ENCODE measurements around the gene UBFD1. TPM values are rescaled to one million over a fixed set of nuclear protein-coding genes. Genes with fewer than 3 reads are reported as not detected.
"Not testable (repeated sequence)": the region's sequence is repeated elsewhere in the genome, so short reads cannot be mapped to it uniquely, and the experiment has no call there.

Gene UBFD1
- total RNA-seq = 10 to 100 TPM; 43.7 to 72.5 (median 60.3) TPM

DNA sequence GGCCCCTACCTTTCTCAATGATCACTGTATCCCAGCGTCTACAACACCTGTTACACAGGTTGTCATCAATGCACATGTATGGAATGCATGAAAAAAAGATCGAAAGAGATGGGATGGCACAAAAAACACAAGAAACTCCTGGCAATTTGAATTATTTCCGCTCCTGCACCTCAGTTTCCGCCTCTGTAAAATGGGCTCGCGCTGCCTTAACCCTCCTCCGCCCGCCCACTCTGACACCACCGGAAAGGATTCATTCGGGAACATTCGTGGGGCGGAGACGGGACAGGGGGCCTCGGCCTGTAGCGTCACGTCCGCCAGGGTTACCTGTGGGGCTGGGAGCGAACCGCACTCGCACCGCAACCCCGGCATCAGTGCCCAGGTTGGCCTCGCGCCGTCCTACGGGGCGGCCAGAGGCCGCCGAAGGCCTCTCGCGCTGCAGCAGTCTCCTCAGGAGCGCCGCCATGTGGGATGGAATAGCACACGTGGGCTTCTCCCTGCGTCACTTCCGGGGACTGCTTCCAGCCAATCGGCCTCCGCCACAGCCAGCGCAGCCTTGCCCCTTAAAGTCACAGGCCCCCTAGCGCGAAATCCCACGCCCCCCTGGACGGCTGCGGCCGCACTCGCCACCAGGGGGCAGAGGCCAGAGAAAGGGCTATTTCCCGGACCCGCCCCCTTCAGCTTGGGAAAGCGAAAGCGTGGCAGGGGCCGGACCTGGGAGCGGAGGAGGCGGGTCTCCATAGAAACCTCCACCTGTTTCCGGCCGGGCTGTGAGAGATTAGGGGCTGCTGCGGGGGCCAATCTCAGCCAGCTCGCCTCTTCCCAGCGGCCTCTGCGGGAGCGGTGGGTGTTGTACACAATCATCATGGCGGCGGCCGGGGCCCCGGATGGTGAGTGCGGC lies at the start of gene UBFD1, which contains the start of gene EARS2:
UBFD1 (plus strand) TSS at position 847 of the 898 bp plus-strand sequence; CDS start at position 863, 16 bp downstream.
EARS2 (minus strand) TSS at position 470 of the 898 bp plus-strand sequence; CDS start at position 463, 7 bp downstream.
- ATAC-seq (replicated peaks in 6 of 8) = peak; percentile 91 to 96 (median 94)
- in situ Hi-C loops (cut with MboI; ENCODE audit: low pct_unique_long_range_greater_than_20kb in 2 of 9, low sequenced_read_pairs in 9 of 9, unreplicated experiment in 9 of 9) = no loop called here

GRCh38 chr16:23508589-23509440 lies 48.7 kb upstream of the UBFD1 start:
- H3K4me3 ChIP-seq = peak overlapping the region; percentile 62 to 86 (median 82)
- H3K27ac ChIP-seq = peak overlapping the region; percentile 18 to 91
- peak in 3 of 8 experiments; percentile 11 to 30 (median 17) for ATAC-seq (replicated peaks in 6 of 8)
- peaks cover 28 to 32% of the 10 kb centered on the region in 2 donors for H3K4me1 ChIP-seq (replicated peaks in 1 of 2)
- 2 to 60% (median 18%) methylated on average over 4 to 19 of the region's 28 CpGs; no CpG with 5 or more reads in 2 of the 10 experiments for WGBS, 10 experiments
- in situ Hi-C loops (cut with MboI; ENCODE audit: low pct_unique_long_range_greater_than_20kb in 2 of 9, low sequenced_read_pairs in 9 of 9, unreplicated experiment in 9 of 9) = no loop called here

More for the DNA sequence above, at the start of gene UBFD1, which contains the start of gene EARS2:
- H3K27ac ChIP-seq = peak within 1 kb of the TSS; percentile 95 to 97
- 0 to 41% (median 1%) methylated on average over 1 to 16 of the region's 65 CpGs; no CpG with 5 or more reads in 2 of the 10 experiments for WGBS, 10 experiments
- H3K4me3 ChIP-seq = peak within 1 kb of the TSS; percentile 70 to 93 (median 81)
- peaks cover 12 to 14% of the 10 kb centered on the region in 2 donors for H3K4me1 ChIP-seq (replicated peaks in 1 of 2)

DNA sequence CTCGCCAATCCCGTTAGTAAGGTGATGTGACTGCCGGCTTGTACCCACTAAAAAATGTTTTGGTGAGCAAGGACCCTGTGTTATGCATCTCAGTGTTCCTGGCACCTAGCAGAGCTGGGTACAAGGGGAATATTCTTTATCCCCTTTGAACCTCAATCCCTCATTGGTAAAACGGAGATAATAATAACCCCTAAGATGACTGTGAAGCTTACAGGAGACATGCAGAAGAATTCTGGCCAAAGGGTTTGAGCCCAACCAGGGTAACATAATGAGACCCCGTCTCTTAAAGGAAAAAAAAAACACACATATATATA lies 48.1 kb upstream of the UBFD1 start:
- Histone ChIP-seq H3K4me1 (replicated peaks in 1 of 2) (peaks cover 22 to 26% of the 10 kb centered on the region in 2 donors), H3K4me3 (peak overlapping the region; percentile 62 to 86 (median 82)), H3K27ac (peak overlapping the region in 1 of 2 donors; percentile 91)
- ATAC-seq (replicated peaks in 6 of 8) = peak in 1 of 8 experiments; percentile 1
- 0% methylated on average over 1 to 3 of the region's 5 CpGs; no CpG with 5 or more reads in 4 of the 10 experiments for WGBS, 10 experiments
- in situ Hi-C loops (cut with MboI; ENCODE audit: low pct_unique_long_range_greater_than_20kb in 2 of 9, low sequenced_read_pairs in 9 of 9, unreplicated experiment in 9 of 9) = no loop called here

DNA sequence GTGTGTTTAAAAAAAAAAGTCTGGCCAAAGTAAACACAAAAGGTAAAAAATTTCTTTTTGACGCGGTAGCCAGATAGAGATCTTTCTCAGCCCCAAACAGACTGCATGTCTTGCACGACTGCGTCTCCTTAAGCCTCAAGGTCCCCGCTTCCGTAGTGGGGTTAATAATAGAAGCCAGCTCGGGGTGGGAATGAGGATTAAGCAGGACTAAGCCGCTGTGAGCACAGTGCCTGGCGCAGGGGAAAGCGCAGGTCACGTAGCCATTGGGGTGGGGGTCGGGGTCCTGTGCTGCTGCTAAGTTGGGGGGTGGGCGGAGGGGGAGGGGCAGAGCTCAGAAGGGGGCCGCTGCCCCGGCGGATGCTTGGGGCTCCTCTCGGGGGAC lies 47.8 kb upstream of the UBFD1 start:
- peak overlapping the region; percentile 62 to 86 (median 82) for H3K4me3 ChIP-seq
- peak overlapping the region; percentile 83 to 91 for H3K27ac ChIP-seq
- peak in 6 of 8 experiments; percentile 18 to 66 (median 46) for ATAC-seq (replicated peaks in 6 of 8)
- WGBS, 10 experiments = 0 to 3% methylated on average over 2 to 5 of the region's 17 CpGs; no CpG with 5 or more reads in 8 of the 10 experiments
- peaks cover 19 to 22% of the 10 kb centered on the region in 2 donors for H3K4me1 ChIP-seq (replicated peaks in 1 of 2)
- in situ Hi-C loops (cut with MboI; ENCODE audit: low pct_unique_long_range_greater_than_20kb in 2 of 9, low sequenced_read_pairs in 9 of 9, unreplicated experiment in 9 of 9) = no loop called here

GRCh38 chr16:23510164-23510914 lies 47.2 kb upstream of the UBFD1 start, which contains the start of gene GGA2:
GGA2 (minus strand) TSS chr16:23510494; CDS start chr16:23510411, 83 bp downstream.
- peaks cover 13 to 17% of the 10 kb centered on the region in 2 donors for H3K4me1 ChIP-seq (replicated peaks in 1 of 2)
- H3K4me3 ChIP-seq = peak within 1 kb of the TSS; percentile 62 to 86 (median 82)
- in situ Hi-C loops (cut with MboI; ENCODE audit: low pct_unique_long_range_greater_than_20kb in 2 of 9, low sequenced_read_pairs in 9 of 9, unreplicated experiment in 9 of 9) = no loop called here
- 3 to 20% (median 11%) methylated on average over 4 to 18 of the region's 71 CpGs; no CpG with 5 or more reads in 7 of the 10 experiments for WGBS, 10 experiments
- ATAC-seq (replicated peaks in 6 of 8) = peak; percentile 82 to 94 (median 91)
- H3K27ac ChIP-seq = peak within 1 kb of the TSS; percentile 83 to 91

GRCh38 chr16:23510915-23511270 lies 46.6 kb upstream of the UBFD1 start:
- in situ Hi-C loops (cut with MboI; ENCODE audit: low pct_unique_long_range_greater_than_20kb in 2 of 9, low sequenced_read_pairs in 9 of 9, unreplicated experiment in 9 of 9); ATAC-seq (replicated peaks in 6 of 8); H3K27ac ChIP-seq: not testable (repeated sequence)
- peak overlapping the region; percentile 62 to 86 (median 82) for H3K4me3 ChIP-seq
- 80 to 100% (median 88%) methylated on average over 1 to 7 of the region's 10 CpGs; no CpG with 5 or more reads in 4 of the 10 experiments for WGBS, 10 experiments
- H3K4me1 ChIP-seq (replicated peaks in 1 of 2) = peaks cover 7 to 12% of the 10 kb centered on the region in 2 donors

GRCh38 chr16:23511731-23512130 lies 45.8 kb upstream of the UBFD1 start:
- Histone ChIP-seq H3K4me1 (replicated peaks in 1 of 2) (peaks cover 4 to 6% of the 10 kb centered on the region in 2 donors), H3K4me3 (no peak overlapping the region), H3K27ac (no peak overlapping the region)
- ATAC-seq (replicated peaks in 6 of 8) = no peak
- in situ Hi-C loops (cut with MboI; ENCODE audit: low pct_unique_long_range_greater_than_20kb in 2 of 9, low sequenced_read_pairs in 9 of 9, unreplicated experiment in 9 of 9) = no loop called here
- WGBS, 10 experiments = 79 to 100% (median 90%) methylated on average over 5 to 7 of the region's 7 CpGs; no CpG with 5 or more reads in 1 of the 10 experiments

- Histone ChIP-seq H3K4me3 (no peak overlapping the region), H3K27ac (no peak overlapping the region), H3K4me1 (replicated peaks in 1 of 2) (peaks cover 4 to 6% of the 10 kb centered on the region in 2 donors)
- whole genome bisulfite sequencing, 10 experiments = 95 to 100% (median 100%) methylated on average over 1 to 3 of the region's 4 CpGs; no CpG with 5 or more reads in 1 of the 10 experiments
- no peak for ATAC-seq (replicated peaks in 6 of 8)
- in situ Hi-C loops (cut with MboI; ENCODE audit: low pct_unique_long_range_greater_than_20kb in 2 of 9, low sequenced_read_pairs in 9 of 9, unreplicated experiment in 9 of 9) = no loop called here
Measured at GRCh38 chr16:23512168-23512695, 45.3 kb upstream of the UBFD1 start.

DNA sequence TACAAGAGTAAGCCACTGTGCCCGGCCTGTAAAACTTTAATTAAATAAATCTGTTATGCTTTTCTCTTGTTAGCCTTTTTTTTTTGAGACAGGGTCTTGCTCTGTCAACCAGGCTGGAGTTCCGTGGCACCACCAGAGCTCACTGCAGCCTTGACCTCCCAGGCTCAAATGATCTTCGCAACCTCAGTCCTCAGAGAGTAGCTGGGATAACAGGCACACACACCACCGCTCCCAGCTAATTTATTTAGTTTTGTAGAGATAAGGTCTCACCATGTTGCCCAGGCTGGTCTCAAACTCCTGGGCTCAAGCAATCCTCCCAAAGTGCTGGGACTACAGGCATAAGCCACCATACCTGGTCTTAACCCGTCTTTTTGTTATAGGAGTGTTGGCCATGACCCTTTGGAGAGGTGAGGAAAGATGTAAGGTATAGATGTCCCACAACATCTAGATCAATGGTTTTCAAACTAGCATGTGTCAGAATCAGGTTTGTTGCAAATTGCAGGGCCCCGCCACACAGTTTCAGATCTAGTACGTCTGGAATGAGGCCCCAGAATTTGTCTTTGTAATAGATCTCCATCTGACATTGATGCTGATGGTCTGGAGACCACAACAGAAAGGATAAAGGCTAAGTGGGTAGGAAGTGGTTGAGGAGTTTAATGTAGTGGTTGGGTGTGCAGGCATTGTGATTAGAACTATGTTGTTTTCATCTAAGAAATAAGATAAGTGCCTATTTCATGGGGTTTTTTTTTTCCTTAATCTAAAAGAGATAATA lies 43.0 kb upstream of the UBFD1 start:
- Histone ChIP-seq H3K27ac (no peak overlapping the region), H3K4me3 (no peak overlapping the region), H3K4me1 (replicated peaks in 1 of 2) (no peaks in the 10 kb centered on the region)
- no peak for ATAC-seq (replicated peaks in 6 of 8)
- in situ Hi-C loops (cut with MboI; ENCODE audit: low pct_unique_long_range_greater_than_20kb in 2 of 9, low sequenced_read_pairs in 9 of 9, unreplicated experiment in 9 of 9) = no loop called here
- 51 to 100% (median 92%) methylated on average over 1 to 6 of the region's 7 CpGs; no CpG with 5 or more reads in 2 of the 10 experiments for WGBS, 10 experiments

GRCh38 chr16:23515881-23516280 lies 41.6 kb upstream of the UBFD1 start:
- 80 to 100% (median 97%) methylated on average over 1 to 5 of the region's 5 CpGs; no CpG with 5 or more reads in 4 of the 10 experiments for whole genome bisulfite sequencing, 10 experiments
- Histone ChIP-seq H3K4me3 (no peak overlapping the region), H3K27ac (no peak overlapping the region), H3K4me1 (replicated peaks in 1 of 2) (no peaks in the 10 kb centered on the region)
- in situ Hi-C loops (cut with MboI; ENCODE audit: low pct_unique_long_range_greater_than_20kb in 2 of 9, low sequenced_read_pairs in 9 of 9, unreplicated experiment in 9 of 9) = no loop called here
- ATAC-seq (replicated peaks in 6 of 8) = no peak

DNA sequence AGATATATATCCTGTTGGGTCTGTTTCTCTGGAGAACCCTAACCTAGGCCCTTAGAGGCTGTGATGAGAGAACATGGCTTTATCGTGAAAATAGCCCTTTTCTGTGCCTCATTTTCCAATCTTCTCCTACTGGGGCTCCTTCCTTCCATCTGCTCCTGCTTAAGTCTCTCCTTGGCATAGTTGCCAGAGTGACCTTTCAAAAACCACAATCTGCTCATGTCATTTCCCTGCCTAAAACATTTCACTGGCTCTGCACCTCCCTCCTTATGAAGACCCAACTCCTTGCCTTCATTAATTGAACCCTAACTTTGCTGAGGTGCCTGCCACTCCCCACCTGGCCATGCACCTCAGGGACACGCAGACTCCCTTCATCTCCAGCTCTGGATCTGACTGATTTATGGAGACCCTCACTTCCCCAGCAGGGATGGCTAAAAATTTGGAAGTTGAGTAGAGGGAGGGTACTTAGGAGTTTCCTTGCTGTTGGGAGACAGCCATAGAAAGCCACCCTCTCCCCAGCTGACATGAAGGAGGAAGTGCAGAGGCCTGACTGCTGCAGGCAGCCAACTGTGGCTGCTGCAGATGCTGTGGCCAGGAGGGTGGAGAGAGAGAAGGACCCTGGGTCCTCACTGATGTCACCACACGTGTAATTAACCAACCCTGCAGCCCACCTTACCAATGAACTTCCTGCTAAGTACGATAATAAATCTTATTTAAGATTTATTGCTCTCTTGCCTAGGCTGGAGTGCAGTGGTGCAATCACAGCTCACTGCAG lies 41.0 kb upstream of the UBFD1 start:
- Histone ChIP-seq H3K4me1 (replicated peaks in 1 of 2) (no peaks in the 10 kb centered on the region), H3K4me3 (no peak overlapping the region), H3K27ac (no peak overlapping the region)
- in situ Hi-C loops (cut with MboI; ENCODE audit: low pct_unique_long_range_greater_than_20kb in 2 of 9, low sequenced_read_pairs in 9 of 9, unreplicated experiment in 9 of 9) = no loop called here
- ATAC-seq (replicated peaks in 6 of 8) = no peak
- 20 to 100% (median 100%) methylated on average over 1 to 2 of the region's 4 CpGs; no CpG with 5 or more reads in 3 of the 10 experiments for WGBS, 10 experiments

Measured in motor neuron (in vitro differentiated cells).